Activated CD8-positive, alpha-beta memory T cell treated with anti-CD3 and anti-CD28 coated beads, Interleukin-2, amount 50 U/mL, for 4 hours (primary cell): ENCODE measurements around the gene ABCB9.
A peak's percentile ranks its signal among the peaks of the same experiment; 100 is the strongest.
"Not testable (repeated sequence)": the region's sequence is repeated elsewhere in the genome, so short reads cannot be mapped to it uniquely, and the experiment has no call there.

ENCODE experiments used
- DNase-seq: peaks from one replicate; pipeline ENCODE4 v3.0.0-alpha.2; 2020

ABCB9 gene

DNA sequence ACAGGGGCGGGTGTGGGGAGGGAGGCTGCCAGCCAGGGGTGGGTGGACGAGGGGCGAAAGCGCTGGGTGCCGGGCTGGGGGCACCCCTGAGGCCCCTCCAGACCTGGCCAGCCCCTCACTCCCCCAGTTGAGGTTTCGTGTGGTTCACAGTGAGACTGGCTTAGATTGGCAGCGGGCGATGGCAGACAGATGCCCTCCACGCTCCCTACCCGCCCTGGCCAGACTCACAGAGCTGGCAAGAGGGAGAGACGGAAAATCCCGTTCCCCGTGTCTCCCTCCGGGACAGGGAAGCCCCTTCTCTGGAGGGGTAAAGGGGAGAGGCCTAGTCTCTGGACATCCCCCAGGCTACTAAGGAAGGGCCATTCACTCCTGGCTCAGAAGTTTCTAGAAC lies 37.1 kb downstream of the ABCB9 start:
- DNase-seq, result no peak

- DNase-seq, result no peak
These were observed 37.7 kb downstream of the ABCB9 start for GRCh38 chr12:122928404-122929147.

DNA sequence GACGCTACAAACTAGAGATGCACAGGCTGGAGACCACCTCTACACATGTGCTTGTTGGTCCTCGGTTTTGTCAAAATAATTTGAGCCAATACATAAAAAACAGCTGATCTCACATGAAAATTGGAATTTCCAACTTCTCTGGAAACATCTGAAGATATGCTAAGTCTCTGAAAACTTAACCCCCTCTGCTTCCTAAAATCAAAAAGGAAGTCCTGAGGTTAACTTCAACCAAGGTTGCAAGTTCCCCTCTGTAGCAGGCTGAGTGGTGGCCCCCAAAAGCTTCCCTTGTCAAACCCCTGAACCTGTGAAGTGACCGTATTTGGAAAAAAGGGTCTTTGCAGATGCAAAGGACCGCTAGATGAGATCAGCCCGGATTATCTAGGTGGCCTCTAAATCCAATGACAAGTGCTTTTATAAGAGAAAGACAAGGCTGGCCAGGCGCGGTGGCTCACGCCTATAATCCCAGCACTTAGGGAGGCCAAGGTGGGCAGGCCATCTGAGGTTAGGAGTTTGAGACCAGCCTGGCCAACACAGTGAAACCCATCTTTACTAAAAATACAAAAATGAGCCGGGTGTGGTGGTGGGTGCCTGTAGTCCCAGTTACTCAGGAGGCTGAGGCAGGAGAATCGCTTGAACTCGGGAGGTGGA lies 38.4 kb downstream of the ABCB9 start:
- no peak for DNase-seq

DNA sequence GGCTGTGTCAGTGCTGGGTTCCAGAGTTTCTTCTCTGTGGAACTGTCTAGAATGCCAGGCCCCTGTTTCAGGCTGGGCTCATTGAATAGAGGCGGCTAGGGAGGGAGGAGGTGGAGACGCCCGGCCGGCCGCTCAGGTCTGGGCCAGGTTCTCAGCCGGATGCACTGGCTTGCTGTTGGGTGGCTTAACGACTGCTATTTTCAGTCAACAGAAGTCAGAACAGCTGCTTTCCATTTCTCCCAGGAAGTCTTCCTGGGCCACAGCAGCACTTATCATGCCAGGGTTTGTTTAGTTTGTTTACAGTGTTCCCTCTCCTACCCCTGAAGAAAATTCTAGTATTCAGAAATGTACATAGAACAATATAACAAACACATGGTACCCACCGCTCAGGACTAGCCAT lies 44.3 kb downstream of the ABCB9 start:
- DNase-seq, result no peak

GRCh38 chr12:122920687-122921086 lies 45.6 kb downstream of the ABCB9 start:
- no peak for DNase-seq

GRCh38 chr12:122918827-122919226 lies 47.4 kb downstream of the ABCB9 start:
- no peak for DNase-seq

- no peak for DNase-seq
These were observed 48.6 kb downstream of the ABCB9 start for GRCh38 chr12:122917507-122918121.

GRCh38 chr12:122909442-122910288 lies 56.6 kb downstream of the ABCB9 start:
- no peak for DNase-seq

- no peak for DNase-seq
These were observed 57.3 kb downstream of the ABCB9 start for GRCh38 chr12:122908915-122909314.

GRCh38 chr12:122905258-122905657 lies 61.0 kb downstream of the ABCB9 start:
- not testable (repeated sequence) for DNase-seq

DNA sequence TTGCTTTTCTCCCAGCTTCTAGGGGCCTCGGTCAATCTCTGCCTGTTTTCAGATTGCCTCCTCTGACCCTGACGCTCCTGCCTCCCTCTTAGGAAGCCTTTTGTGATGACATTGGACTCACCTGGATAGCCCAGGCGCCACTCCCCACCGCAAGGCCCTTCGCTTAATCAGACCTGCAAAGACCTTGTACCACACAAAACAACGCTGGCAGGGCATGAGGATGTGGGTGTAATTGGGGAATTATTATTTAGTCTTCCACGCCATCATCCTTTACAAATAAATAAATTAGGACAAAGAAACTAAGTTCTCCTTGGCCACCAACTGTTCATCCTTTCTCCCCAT lies 62.6 kb downstream of the ABCB9 start:
- DNase-seq, result no peak

DNA sequence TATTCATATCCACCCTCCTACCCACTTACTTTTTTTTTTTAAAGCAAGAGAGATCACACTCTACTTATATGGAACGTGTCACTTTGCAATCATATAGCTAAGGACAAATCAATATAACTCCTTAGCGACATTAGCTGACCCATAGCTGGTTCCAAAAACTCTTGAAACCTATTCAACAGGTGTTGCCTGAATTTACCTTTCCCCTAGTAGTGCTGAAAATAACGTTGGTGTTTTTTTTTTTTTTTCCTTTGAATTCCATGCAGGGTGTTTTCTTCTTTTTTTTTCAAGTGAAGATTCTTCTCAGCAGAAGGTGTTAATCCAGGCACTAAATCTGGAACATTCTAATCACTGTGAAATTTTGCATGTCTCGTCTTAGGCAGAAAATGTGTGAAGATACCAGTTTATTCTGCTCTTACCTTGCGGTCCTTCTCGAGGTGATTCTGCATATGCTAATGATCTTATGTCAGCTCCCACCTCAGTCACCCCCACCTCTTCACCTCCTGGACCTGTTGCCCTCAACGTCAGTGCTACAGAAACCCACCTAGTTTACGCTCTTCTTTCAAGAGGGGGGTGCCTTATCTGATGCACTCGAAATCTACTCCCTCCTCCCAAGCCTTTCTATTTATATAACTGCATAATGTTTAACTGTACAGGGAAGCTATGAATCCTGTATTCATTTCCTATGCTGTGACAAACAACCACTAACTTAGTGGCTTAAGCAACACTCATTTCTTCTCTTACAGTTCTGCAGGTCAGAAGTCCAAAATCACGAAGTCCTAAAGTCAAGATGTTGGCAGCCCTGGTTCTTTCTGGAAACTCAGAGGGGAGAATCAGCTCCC lies 63.2 kb downstream of the ABCB9 start:
- no peak for DNase-seq

- DNase-seq, result no peak
These were observed 66.4 kb downstream of the ABCB9 start for GRCh38 chr12:122899887-122900286.

DNA sequence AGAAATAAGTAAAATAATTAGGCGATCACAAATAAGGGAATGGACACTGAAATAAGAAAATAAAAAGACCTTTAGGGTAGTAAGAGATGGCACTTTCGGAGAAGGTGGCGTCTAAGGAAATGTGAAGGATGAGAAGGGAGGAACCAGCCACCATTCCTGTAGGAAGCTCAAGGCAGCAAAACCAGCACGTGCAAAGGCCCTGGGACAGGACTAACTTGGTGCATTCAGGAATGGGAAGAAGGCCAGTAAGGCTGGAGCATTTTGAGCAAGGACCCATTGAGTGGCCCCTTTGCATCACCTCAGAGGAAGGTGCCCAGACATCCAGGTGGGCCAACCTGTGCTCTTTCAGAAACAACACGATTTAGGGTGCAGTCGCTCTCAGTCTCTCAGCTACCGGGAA lies 69.6 kb downstream of the ABCB9 start:
- DNase-seq, result no peak

GRCh38 chr12:122895704-122896636 lies 70.3 kb downstream of the ABCB9 start, which contains the start of gene VPS37B:
TSS of gene VPS37B (minus strand) at chr12:122896124. CDS start at chr12:122896062, 62 bp downstream.
- DNase-seq, result peak; percentile 90

GRCh38 chr12:122895320-122895703 lies 71.0 kb downstream of the ABCB9 start:
- no peak for DNase-seq

GRCh38 chr12:122894193-122895121 lies 71.8 kb downstream of the ABCB9 start:
- no peak for DNase-seq

DNA sequence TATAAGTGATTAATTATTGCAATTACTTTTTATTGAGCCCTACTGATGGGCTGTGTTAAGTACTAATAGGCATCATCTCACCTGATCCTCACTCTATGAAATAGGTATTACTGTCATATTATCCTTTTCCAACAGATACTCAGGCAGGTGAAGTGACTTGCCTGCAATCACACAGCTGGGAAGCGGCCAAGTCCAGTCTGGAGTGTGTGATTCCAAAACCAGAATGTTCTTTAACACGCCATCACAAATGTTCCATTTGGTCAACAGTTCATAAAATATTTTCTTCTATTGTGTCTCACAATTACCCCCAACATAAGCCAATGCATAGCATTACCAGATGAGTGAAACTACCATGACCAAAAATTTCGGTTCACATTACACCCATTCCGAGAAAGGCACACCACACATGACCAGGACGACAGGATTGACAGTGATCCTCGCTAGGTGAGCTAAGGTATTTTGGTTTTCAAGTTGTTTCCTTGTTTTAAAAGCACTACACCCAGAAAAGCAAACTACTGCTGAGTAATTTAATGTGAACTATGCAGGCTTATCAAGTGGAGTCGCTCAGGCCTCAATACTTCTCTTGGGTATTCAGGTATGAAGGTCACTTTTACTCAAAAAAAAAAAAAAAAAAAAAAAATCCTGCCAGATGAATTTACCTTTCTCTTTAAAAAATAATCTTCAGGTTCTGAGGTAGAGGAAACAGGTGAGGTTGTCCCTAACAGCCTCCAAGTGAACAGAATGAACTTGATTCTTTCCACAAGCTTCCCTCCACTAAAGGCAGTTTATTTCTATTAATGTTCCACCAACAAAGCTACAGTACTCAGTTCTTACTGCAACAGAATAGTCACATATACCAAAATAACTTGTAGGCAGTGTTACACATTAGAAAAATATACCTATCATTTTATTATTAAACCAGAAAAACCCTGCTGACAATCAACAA lies 72.8 kb downstream of the ABCB9 start:
- DNase-seq, result no peak

GRCh38 chr12:122892724-122893123 lies 73.5 kb downstream of the ABCB9 start:
- DNase-seq, result not testable (repeated sequence)
